K562 (cell line): ENCODE measurements around the gene NUP205. TPM values are rescaled to one million over a fixed set of nuclear protein-coding genes. Genes with fewer than 3 reads are reported as not detected.

Experiments
- ADNP ChIP-seq: fragments of 200-800 bp; sonication (Bioruptor generic); IDR thresholded peaks from 2 replicates; pipeline ENCODE4 v1.6.1; 2016; ENCODE audit warnings: missing genetic modification characterization, missing compliant biosample characterization
- ATF1 ChIP-seq, 2 experiments: fragments of 450-650 bp in 1 of 2; IDR thresholded peaks; 2 replicates each; pipeline ENCODE4 v1.6.1; 2016; ENCODE audit warnings: missing compliant biosample characterization in 1 of 2, missing genetic modification characterization in 1 of 2
- COPS2 ChIP-seq: fragments of 450-650 bp; conservative IDR thresholded peaks from 2 replicates; pipeline ENCODE4 v1.6.1; 2016; ENCODE audit warnings: mild to moderate bottlenecking, moderate library complexity
- E2F3 ChIP-seq: fragments of 250-450 bp; sonication (Bioruptor Pico); IDR thresholded peaks from 2 replicates; pipeline ENCODE4 v1.4.0; 2020; ENCODE audit warnings: mild to moderate bottlenecking
- ELF1 ChIP-seq: fragments of 200-800 bp; sonication (Bioruptor generic); IDR thresholded peaks from 2 replicates; pipeline ENCODE4 v1.6.1; 2016; ENCODE audit warnings: missing genetic modification characterization, missing compliant biosample characterization
- ESRRA ChIP-seq: fragments of 450-650 bp; IDR thresholded peaks from 2 replicates; pipeline ENCODE4 v1.6.1; 2014; ENCODE audit warnings: low read depth, mild to moderate bottlenecking, moderate library complexity, borderline replicate concordance
- FOSL1 ChIP-seq: fragments of 200-800 bp; sonication (Bioruptor generic); conservative IDR thresholded peaks from 2 replicates; pipeline ENCODE4 v1.6.1; 2016; ENCODE audit warnings: missing genetic modification characterization, missing compliant biosample characterization
- IFI16 ChIP-seq: fragments of 250-450 bp; sonication (Bioruptor Pico); IDR thresholded peaks from 2 replicates; pipeline ENCODE4 v2.1.2; 2022; ENCODE audit warnings: mild to moderate bottlenecking, inconsistent platforms
- JUND ChIP-seq, 2 experiments: IDR thresholded peaks; 2 replicates in 1 of 2; 3 replicates in 1 of 2; pipeline ENCODE4 v1.6.1; 2011; ENCODE audit warnings: borderline replicate concordance in 2 of 2, low read depth in 2 of 2, low read length in 2 of 2, improper control_type of control experiment in 1 of 2, missing biosample characterization in 1 of 2, missing genetic modification characterization in 1 of 2, missing genetic modification reagents in 1 of 2
- MTA1 ChIP-seq: fragments of 450-650 bp; IDR thresholded peaks from 2 replicates; pipeline ENCODE4 v1.6.1; 2017; ENCODE audit warnings: borderline replicate concordance
- PBX2 ChIP-seq, 2 experiments: IDR thresholded peaks in 1 of 2; conservative IDR thresholded peaks in 1 of 2; 2 replicates each; pipeline ENCODE4 v1.6.1; 2016; ENCODE audit warnings: low read depth in 2 of 2, mild to moderate bottlenecking in 1 of 2, missing compliant biosample characterization in 1 of 2, missing genetic modification characterization in 1 of 2, moderate library complexity in 1 of 2
- SMARCE1 ChIP-seq: fragments of 450-650 bp; IDR thresholded peaks from 2 replicates; pipeline ENCODE4 v1.7.1; 2016; ENCODE audit warnings: mild to moderate bottlenecking
- SOX6 ChIP-seq: fragments of 450-650 bp; IDR thresholded peaks from 2 replicates; pipeline ENCODE4 v1.6.1; 2014; ENCODE audit warnings: mild to moderate bottlenecking
- SPI1 ChIP-seq: IDR thresholded peaks from 2 replicates; pipeline ENCODE4 v1.6.1; 2011; ENCODE audit warnings: low read depth, low read length, control low read depth, borderline replicate concordance
- ZNF384 ChIP-seq: IDR thresholded peaks from 2 replicates; pipeline ENCODE4 v1.6.1; 2012; ENCODE audit warnings: low read depth, low read length, improper control_type of control experiment
- ZNF41 ChIP-seq: fragments of 250-450 bp; sonication (Bioruptor Pico); conservative IDR thresholded peaks from 2 replicates; pipeline ENCODE4 v1.4.0; 2020; ENCODE audit warnings: mild to moderate bottlenecking
- polyA plus RNA-seq, 8 experiments: library from polyadenylated mRNA; depleted of rRNA in 4 of 8; stranded (reverse) in 5 of 8; unstranded in 3 of 8; fragments of >200 nt; fragmentation: Nextera tagmentation in 2 of 8; fragmentation: Illumina TruSeq in 1 of 8; extraction: Ambion mirVana in 2 of 8; extraction: Trizol in 1 of 8; gene quantifications; 2 replicates each; pipeline versions ENCODE4 v1.2.1 to v1.2.3, GENCODE V29; 2011 to 2014; ENCODE audit warnings: inconsistent platforms in 1 of 8, missing spikeins in 1 of 8
- total RNA-seq, 7 experiments: library from RNA; depleted of rRNA in 6 of 7; stranded (reverse); fragments of >200 nt in 6 of 7; fragmentation: Illumina TruSeq in 2 of 7; extraction: Trizol in 2 of 7; gene quantifications; 2 replicates each; pipeline versions ENCODE4 v1.2.1 to v1.2.3, GENCODE V29; 2011 to 2021; ENCODE audit warnings: low replicate concordance in 1 of 7
- TF ChIP-seq, protein P1 (sequence below): fragments of 200-800 bp; sonication (Bioruptor generic); IDR thresholded peaks from 2 replicates; pipeline ENCODE4 v1.6.1; 2017; ENCODE audit warnings: missing genetic modification characterization, missing compliant biosample characterization
- TF ChIP-seq, protein P2 (sequence below): fragments of 200-400 bp; formaldehyde crosslinking; IDR thresholded peaks from 2 replicates; pipeline ENCODE4 v1.6.1; 2017; ENCODE audit warnings: mild to moderate bottlenecking, low read depth, low read length, moderate library complexity

The NUP205 gene
- total and polyA plus RNA-seq, 9 of the 15 experiments (the other 6 are each of a cell fraction or from before 2014, with no cell fraction given), result 101 to 282 (median 193) TPM

GRCh38 chr7:135537905-135538304 is 19.8 kb upstream of the NUP205 start (continued):
- TF ChIP-seq PBX2 (CRISPR knock-in tag; IDR thresholded peaks at IDR 0.05; ENCODE audit: low read depth) (no peak), PBX2 (tag; conservative IDR thresholded peaks at IDR 0.05; ENCODE audit: low read depth) (0 out of 2 replicates have a peak, but pooled peaks have one; percentile 9), IFI16 (CRISPR knock-in tag) (no peak), FOSL1 (tag) (peak; percentile 29; the same call in 1 of the 2 replicates), ZNF41 (CRISPR knock-in tag) (no peak), ATF1 (CRISPR knock-in tag; IDR thresholded peaks at IDR 0.05) (no peak), ATF1 (tag; IDR thresholded peaks at IDR 0.05) (no peak), JUND (IDR thresholded peaks at IDR 0.05; ENCODE audit: borderline replicate concordance, low read depth, low read length) (no peak), JUND (tag; IDR thresholded peaks at IDR 0.05; ENCODE audit: borderline replicate concordance, low read depth, low read length) (peak; percentile 23; the same call in 1 of the 3 replicates), ELF1 (tag) (peak; percentile 48; the same call in 1 of the 2 replicates), SOX6 (peak; percentile 84; the same call in 1 of the 2 replicates), E2F3 (CRISPR knock-in tag) (no peak), ADNP (tag) (0 out of 2 replicates have a peak, but pooled peaks have one; percentile 37), MTA1 (peak; percentile 38; the same call in 1 of the 2 replicates), SPI1 (peak; percentile 92), ZNF384 (0 out of 2 replicates have a peak, but pooled peaks have one; percentile 7), ESRRA (peak; percentile 42; the same call in 1 of the 2 replicates), COPS2 (no peak), SMARCE1 (peak; percentile 67; the same call in 1 of the 2 replicates)
- TF ChIP-seq, protein P1, sequence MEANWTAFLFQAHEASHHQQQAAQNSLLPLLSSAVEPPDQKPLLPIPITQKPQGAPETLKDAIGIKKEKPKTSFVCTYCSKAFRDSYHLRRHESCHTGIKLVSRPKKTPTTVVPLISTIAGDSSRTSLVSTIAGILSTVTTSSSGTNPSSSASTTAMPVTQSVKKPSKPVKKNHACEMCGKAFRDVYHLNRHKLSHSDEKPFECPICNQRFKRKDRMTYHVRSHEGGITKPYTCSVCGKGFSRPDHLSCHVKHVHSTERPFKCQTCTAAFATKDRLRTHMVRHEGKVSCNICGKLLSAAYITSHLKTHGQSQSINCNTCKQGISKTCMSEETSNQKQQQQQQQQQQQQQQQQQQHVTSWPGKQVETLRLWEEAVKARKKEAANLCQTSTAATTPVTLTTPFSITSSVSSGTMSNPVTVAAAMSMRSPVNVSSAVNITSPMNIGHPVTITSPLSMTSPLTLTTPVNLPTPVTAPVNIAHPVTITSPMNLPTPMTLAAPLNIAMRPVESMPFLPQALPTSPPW, result peak; percentile 22; the same call in 1 of the 2 replicates
- TF ChIP-seq, protein P2, sequence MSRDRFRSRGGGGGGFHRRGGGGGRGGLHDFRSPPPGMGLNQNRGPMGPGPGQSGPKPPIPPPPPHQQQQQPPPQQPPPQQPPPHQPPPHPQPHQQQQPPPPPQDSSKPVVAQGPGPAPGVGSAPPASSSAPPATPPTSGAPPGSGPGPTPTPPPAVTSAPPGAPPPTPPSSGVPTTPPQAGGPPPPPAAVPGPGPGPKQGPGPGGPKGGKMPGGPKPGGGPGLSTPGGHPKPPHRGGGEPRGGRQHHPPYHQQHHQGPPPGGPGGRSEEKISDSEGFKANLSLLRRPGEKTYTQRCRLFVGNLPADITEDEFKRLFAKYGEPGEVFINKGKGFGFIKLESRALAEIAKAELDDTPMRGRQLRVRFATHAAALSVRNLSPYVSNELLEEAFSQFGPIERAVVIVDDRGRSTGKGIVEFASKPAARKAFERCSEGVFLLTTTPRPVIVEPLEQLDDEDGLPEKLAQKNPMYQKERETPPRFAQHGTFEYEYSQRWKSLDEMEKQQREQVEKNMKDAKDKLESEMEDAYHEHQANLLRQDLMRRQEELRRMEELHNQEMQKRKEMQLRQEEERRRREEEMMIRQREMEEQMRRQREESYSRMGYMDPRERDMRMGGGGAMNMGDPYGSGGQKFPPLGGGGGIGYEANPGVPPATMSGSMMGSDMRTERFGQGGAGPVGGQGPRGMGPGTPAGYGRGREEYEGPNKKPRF, result no peak
